GM18861 (cell line): Measurements from ENCODE around the gene RASL10A.

ENCODE experiments used
- ATAC-seq: cut with Tn5 transposase; IDR thresholded peaks from one replicate; pipeline ENCODE4 v1.9.1; 2021; ENCODE audit not compliant: unreplicated experiment

Gene RASL10A

GRCh38 chr22:29306835-29307595 is 8.5 kb downstream of the RASL10A start:
- no peak for ATAC-seq

DNA sequence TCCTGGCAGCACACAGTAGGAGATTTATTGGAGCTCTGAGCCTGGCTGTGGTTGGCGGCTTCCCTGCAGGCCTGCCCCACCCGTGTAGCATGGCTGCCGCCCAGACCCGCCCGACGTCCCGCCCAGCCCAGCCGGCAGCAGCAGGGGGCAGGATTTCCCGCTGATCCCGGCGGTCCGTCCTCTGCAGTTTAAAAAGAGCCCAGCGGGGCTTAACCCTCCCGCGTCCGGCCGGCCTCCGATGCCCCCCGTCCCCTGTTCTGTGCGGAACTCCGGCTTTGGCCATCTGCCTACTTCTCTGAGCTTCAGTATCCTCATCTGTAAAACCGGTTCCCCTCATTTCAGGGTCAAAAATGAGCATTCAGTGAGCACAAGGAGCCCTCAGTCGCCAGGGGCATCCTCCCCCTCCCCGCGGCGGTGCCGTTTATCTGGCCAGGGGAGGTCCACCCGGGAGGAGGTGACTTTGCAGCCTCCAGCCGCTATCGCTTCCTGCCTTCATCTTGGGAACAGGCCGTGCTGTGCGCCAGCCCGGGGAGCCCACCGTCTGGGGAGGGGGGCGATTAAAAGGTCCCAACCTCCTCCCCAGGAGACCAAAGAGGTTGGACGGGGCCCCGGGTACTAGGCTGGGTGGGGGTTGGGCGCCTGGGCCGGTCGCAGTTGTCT is 9.2 kb downstream of the RASL10A start, which contains the start of gene GAS2L1:
GAS2L1 (plus strand) TSS at position 476 of the 660 bp plus-strand sequence. CDS start 1,456 bp downstream, outside the sequence.
- ATAC-seq: no peak

- no peak for ATAC-seq
Observed at GRCh38 chr22:29305836-29306174, 9.7 kb downstream of the RASL10A start.

DNA sequence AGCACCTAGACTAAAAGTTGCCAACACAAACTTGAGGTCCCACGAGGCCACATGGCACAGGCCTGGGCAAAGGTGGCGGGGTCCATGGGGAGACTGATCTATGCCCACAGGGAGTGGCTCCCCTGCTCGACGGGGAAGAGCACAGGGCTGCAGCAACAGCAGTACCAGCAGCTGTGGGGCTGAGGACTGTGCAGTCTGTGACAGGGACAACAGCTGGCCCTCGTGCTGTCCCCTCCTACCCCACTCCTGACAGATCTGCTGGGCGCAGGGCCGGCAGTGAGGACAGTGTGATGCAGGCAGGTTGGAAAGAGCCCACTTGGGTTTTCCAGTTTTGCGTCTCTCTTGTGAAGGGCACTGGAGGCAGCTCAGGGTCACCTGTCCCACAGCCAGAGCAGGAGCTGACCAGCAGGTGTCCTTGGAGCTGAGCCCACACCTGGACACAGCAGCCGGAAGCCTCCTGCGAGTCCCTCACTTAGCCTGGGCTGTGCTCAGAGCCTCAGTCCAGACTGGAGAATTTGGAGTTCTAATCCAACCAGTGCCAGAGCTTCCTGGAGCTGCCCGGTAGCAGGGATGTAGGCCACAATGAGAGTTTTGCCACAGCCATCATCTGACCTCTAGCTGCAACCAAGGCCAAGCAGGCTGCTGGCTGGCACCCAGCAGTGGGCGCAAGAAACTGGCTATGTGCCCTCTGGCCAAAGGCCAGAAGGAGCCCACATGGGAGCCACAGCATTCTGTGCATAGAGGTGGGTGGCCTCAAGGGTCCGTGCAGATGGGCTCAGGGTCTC is 12.6 kb downstream of the RASL10A start:
- ATAC-seq: no peak

- ATAC-seq: no peak
Observed at GRCh38 chr22:29302402-29302680, 13.2 kb downstream of the RASL10A start.

DNA sequence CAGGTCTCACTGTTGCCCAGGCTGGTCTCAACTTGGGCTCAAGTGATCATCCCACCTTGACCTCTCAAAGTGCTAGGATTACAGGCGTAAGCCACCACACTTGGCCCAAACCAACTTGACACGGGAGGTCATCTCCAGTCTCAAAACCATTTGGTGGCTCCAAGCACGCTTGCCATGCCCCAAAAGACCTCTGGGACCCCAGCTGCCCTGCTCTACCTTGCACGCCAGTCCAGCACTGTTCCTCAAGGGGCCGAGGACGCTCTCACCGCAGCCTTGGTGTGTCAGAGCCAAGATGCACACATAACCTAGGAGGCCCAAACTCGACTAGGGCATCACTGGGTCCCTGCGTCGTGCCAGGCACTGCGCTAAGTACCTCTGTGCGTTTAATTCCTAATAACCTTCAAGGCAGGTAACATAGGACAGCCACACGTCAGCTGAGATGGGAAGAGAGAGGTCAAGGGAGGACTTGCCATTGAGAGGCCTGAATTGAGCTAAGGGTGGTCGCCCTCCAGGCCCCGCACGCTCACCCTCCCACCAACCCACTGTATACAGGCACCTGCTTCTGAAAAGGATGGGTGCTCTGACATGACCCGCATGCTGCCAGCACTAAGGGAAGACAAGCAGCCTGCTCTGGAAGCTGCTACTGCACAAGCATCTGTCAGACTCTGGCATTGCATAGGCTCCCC is 13.6 kb downstream of the RASL10A start:
- ATAC-seq: no peak

GRCh38 chr22:29300807-29301601 is 14.5 kb downstream of the RASL10A start:
- ATAC-seq: no peak

GRCh38 chr22:29300467-29300806 is 15.1 kb downstream of the RASL10A start:
- ATAC-seq: no peak

- no peak for ATAC-seq
Observed at GRCh38 chr22:29299136-29299900, 16.2 kb downstream of the RASL10A start.

DNA sequence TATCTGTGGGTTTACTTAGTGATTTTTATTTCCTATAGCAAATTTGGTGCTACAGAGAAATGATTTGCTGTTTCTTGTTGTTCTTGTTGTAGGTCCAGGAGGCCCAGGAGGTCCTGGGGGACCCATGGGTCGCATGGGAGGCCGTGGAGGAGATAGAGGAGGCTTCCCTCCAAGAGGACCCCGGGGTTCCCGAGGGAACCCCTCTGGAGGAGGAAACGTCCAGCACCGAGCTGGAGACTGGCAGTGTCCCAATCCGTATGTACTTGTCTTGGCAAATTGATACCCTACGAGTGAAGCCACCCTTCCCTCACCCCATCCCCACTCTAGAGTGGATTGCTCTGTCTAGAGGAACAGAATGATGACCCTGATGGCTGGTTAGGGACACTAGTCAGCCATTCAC is 16.9 kb downstream of the RASL10A start:
- ATAC-seq: no peak

DNA sequence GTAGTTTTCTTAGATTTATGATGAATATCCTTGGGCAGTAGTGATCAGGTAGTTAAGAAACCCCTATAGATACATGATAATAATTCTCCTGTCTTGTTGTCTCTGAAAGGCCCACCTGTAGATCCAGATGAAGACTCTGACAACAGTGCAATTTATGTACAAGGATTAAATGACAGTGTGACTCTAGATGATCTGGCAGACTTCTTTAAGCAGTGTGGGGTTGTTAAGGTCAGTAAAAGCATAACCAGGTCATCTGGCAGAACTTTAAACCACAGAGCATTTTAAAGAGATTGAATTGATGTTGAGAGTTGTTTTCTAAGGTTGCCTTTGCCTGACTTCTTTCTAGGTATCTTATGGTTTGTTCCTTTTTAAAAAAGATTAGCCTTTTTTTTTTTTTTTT is 23.1 kb downstream of the RASL10A start:
- no peak for ATAC-seq

DNA sequence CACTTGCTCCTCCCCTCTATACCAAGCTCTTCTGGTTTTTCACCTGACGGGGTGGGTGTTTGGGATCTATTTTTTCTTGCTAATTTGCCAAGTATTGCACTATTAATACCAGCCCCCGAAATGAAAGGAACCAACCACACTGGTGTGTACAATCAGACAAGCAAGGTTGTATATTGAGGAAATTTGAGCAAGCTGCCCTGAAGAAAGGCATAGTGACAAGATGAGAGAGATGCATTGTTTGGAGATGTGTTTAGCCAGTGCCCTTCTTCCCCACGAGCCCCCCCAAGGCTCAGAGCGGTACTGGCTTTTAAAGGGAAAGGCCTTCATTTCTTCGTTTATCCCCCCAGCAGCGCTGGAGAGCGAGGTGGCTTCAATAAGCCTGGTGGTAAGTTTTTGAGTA is 24.3 kb downstream of the RASL10A start:
- no peak for ATAC-seq

- no peak for ATAC-seq
Observed at GRCh38 chr22:29290061-29290460, 25.4 kb downstream of the RASL10A start.

- ATAC-seq: no peak
Observed at GRCh38 chr22:29288837-29289236, 26.7 kb downstream of the RASL10A start.

GRCh38 chr22:29284196-29284595 is 31.3 kb downstream of the RASL10A start:
- no peak for ATAC-seq

DNA sequence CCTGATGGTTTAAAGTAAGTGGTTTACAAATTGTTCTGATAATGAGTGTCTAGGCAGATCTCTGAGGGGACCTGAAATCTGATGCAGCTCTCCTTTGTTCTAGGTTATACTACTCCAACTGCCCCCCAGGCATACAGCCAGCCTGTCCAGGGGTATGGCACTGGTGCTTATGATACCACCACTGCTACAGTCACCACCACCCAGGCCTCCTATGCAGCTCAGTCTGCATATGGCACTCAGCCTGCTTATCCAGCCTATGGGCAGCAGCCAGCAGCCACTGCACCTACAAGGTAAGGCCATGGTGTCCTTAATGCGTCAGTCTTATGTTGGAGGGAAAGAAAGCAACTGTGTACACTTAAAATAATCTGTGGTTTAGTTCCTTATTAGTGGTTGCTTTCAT is 37.6 kb downstream of the RASL10A start:
- ATAC-seq: no peak

- ATAC-seq: no peak
Observed at GRCh38 chr22:29275819-29276565, 39.5 kb downstream of the RASL10A start.

DNA sequence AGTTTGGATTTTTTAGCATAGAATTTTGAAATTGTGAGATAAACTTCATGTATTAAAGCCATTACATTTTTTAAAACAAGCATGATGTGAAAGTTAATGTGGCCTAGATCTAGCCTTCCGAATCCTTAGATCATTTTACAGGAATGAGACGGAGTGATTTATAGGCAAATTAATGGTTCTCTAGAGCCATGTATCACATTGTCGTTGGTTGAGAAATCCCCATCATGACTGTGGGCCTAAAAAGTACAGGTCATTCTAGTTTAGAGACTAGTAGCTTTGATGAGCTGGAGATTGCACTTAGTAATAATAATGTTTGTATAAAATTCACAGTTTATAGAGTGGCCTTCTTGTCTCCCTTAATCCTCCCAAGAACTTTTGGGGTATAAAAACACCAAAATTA is 40.3 kb downstream of the RASL10A start:
- ATAC-seq: no peak

DNA sequence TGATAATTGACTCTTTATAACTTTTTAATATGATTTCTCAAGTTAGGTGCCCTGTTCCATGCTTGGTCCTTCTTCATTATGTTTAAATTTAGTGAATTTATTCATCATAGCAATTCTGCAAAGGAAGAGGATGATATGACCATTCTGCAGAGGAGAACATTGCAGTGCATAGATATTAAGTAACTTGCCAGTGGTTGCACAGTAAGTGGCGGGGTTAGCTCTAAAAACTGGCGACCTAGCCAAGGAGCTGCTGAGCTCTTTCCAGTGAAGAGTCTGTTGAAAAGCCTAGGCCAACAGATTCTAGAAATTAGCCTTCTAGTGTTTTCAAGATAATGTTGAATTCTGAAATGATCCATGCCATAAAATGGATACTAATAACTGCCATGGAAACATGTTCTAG is 42.9 kb downstream of the RASL10A start:
- ATAC-seq: no peak
